HUES48 (cell line): ENCODE results near the gene ZIC2.
"Not testable (repeated sequence)": the region's sequence is repeated elsewhere in the genome, so short reads cannot be mapped to it uniquely, and the experiment has no call there.

Experiments
- H3K27ac ChIP-seq: one replicate; pipeline ENCODE4 v1.7.0; 2013; ENCODE audit warnings: low read depth, low read length, inconsistent platforms
- H3K27me3 ChIP-seq: 2 replicates; pipeline ENCODE4 v1.6.1; 2013; ENCODE audit warnings: mild to moderate bottlenecking, low read length; ENCODE audit not compliant: control insufficient read depth, insufficient read depth
- H3K36me3 ChIP-seq: 2 replicates; pipeline ENCODE4 v1.6.1; 2013; ENCODE audit warnings: low read length; ENCODE audit not compliant: control insufficient read depth, insufficient read depth
- H3K4me1 ChIP-seq: 2 replicates; pipeline ENCODE4 v1.6.1; 2013; ENCODE audit warnings: mild to moderate bottlenecking, low read length; ENCODE audit not compliant: control insufficient read depth, insufficient read depth
- H3K4me3 ChIP-seq: 2 replicates; pipeline ENCODE4 v1.5.1; 2013; ENCODE audit warnings: mild to moderate bottlenecking, low read depth, low read length
- H3K9ac ChIP-seq: 2 replicates; pipeline ENCODE4 v1.6.1; 2013; ENCODE audit warnings: mild to moderate bottlenecking, low read depth, low read length, moderate library complexity
- H3K9me3 ChIP-seq: 2 replicates; pipeline ENCODE4 v1.6.1; 2013; ENCODE audit warnings: low read length; ENCODE audit not compliant: control insufficient read depth, insufficient read depth

Gene ZIC2

GRCh38 chr13:99981735-99982035 lies at the start of gene ZIC2:
Gene ZIC2 (plus strand): TSS chr13:99981784. CDS start chr13:99982065, 281 bp downstream.
- Histone ChIP-seq H3K9ac (peak within 1 kb of the TSS; percentile 89), H3K36me3 (peaks cover 36% of the 10 kb centered on the region), H3K27ac (peak within 1 kb of the TSS; percentile 98), H3K9me3 (no peaks in the 10 kb centered on the region), H3K4me1 (peaks cover 32% of the 10 kb centered on the region), H3K27me3 (peaks cover 61% of the 10 kb centered on the region), H3K4me3 (peak within 1 kb of the TSS; percentile 88)

- H3K27ac ChIP-seq, result no peak overlapping the region
- H3K36me3 ChIP-seq, result no peaks in the 10 kb centered on the region
- no peak overlapping the region for H3K9ac ChIP-seq
- no peaks in the 10 kb centered on the region for H3K27me3 ChIP-seq
- H3K9me3 ChIP-seq, result no peaks in the 10 kb centered on the region
- H3K4me3 ChIP-seq, result no peak overlapping the region
- peaks cover 3% of the 10 kb centered on the region; the same call in 1 of the 2 replicates for H3K4me1 ChIP-seq
Observed at GRCh38 chr13:99932912-99933311, 48.7 kb upstream of the ZIC2 start.

- Histone ChIP-seq H3K27me3 (no peaks in the 10 kb centered on the region), H3K4me1 (no peaks in the 10 kb centered on the region), H3K9me3 (no peaks in the 10 kb centered on the region), H3K9ac (no peak overlapping the region), H3K4me3 (no peak overlapping the region), H3K36me3 (no peaks in the 10 kb centered on the region), H3K27ac (no peak overlapping the region)
Observed at GRCh38 chr13:99935772-99936171, 45.8 kb upstream of the ZIC2 start.

- Histone ChIP-seq H3K27ac (no peak overlapping the region), H3K9ac (no peak overlapping the region), H3K27me3 (no peaks in the 10 kb centered on the region), H3K9me3 (no peaks in the 10 kb centered on the region), H3K4me3 (no peak overlapping the region), H3K4me1 (no peaks in the 10 kb centered on the region), H3K36me3 (no peaks in the 10 kb centered on the region)
Observed at GRCh38 chr13:99938635-99939034, 42.9 kb upstream of the ZIC2 start.

- Histone ChIP-seq H3K27me3 (no peaks in the 10 kb centered on the region), H3K4me1 (no peaks in the 10 kb centered on the region), H3K4me3 (no peak overlapping the region), H3K9ac (no peak overlapping the region), H3K27ac (no peak overlapping the region), H3K9me3 (no peaks in the 10 kb centered on the region), H3K36me3 (no peaks in the 10 kb centered on the region)
Observed at GRCh38 chr13:99941086-99941485, 40.5 kb upstream of the ZIC2 start.

- Histone ChIP-seq H3K9me3 (no peaks in the 10 kb centered on the region), H3K36me3 (no peaks in the 10 kb centered on the region), H3K4me3 (no peak overlapping the region), H3K4me1 (no peaks in the 10 kb centered on the region), H3K27ac (no peak overlapping the region), H3K9ac (no peak overlapping the region), H3K27me3 (no peaks in the 10 kb centered on the region)
Observed at GRCh38 chr13:99941911-99942310, 39.7 kb upstream of the ZIC2 start.

DNA sequence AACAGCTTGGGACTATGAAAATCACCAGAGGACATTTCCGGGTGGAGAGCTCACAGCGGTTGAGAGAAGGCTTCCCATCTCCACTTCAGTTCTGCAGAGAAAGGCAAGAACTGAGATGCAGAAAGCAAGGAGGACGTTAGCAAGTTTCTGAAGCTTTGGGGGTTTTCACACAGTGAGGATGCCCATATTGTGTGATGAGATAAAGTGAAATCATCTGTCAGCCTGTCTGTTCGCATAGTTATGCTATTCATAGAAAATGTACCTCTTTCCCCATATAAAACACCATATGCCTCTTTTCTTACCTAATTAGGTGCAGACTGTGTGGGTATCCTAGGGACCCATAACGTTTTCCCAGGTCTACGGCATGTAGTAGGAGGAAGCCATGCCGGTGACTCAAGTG lies 37.5 kb upstream of the ZIC2 start:
- no peaks in the 10 kb centered on the region for H3K36me3 ChIP-seq
- no peaks in the 10 kb centered on the region for H3K27me3 ChIP-seq
- no peaks in the 10 kb centered on the region for H3K4me1 ChIP-seq
- H3K9me3 ChIP-seq, result no peaks in the 10 kb centered on the region
- H3K9ac ChIP-seq, result no peak overlapping the region
- H3K27ac ChIP-seq, result no peak overlapping the region
- H3K4me3 ChIP-seq, result no peak overlapping the region

- Histone ChIP-seq H3K4me3 (no peak overlapping the region), H3K27ac (no peak overlapping the region), H3K4me1 (peaks cover 5% of the 10 kb centered on the region), H3K27me3 (no peaks in the 10 kb centered on the region), H3K9ac (no peak overlapping the region), H3K9me3 (no peaks in the 10 kb centered on the region), H3K36me3 (no peaks in the 10 kb centered on the region)
Observed at GRCh38 chr13:99944606-99945005, 37.0 kb upstream of the ZIC2 start.

DNA sequence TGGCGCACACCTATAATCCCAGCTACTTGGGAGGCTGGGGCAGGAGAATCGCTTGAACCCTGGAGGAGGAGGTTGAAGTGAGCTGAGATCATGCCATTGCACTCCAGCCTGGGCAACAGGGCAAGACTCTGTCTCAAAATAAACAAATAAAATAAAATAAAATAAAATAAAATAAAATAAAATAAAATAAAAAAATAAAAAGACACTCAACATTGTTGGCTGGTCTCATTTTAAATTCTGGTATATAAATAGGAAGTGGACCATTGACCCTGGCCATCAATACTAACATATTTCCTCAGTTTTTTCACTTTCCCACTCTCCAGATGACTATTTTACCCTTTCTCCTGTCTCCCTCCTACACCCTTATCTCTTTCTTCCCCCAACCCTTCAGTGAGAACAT lies 36.1 kb upstream of the ZIC2 start:
- H3K27ac ChIP-seq, H3K9ac ChIP-seq, H3K9me3 ChIP-seq, H3K36me3 ChIP-seq, H3K27me3 ChIP-seq, H3K4me3 ChIP-seq: not testable (repeated sequence)
- peaks cover 13% of the 10 kb centered on the region for H3K4me1 ChIP-seq

DNA sequence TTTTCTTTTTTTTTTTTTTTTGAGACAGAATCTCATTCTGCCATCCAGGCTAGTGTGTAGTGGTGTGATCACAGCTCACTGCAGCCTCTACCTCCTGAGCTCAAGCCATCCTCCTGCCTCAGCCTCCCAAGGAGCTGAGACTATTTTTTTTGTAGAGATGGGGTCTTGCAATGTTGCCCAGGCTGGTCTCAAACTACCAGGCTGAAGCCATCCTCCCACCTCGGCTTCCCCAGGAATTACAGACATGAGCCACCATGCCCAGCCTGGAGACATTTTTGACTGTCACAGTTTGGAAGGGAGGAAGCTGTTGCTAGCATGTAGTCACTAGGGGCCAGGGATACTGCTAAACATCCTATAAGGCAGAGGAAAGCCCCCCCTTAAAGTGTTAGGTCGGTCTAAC lies 33.9 kb upstream of the ZIC2 start:
- no peak overlapping the region for H3K9ac ChIP-seq
- no peak overlapping the region for H3K4me3 ChIP-seq
- peaks cover 13% of the 10 kb centered on the region for H3K4me1 ChIP-seq
- H3K27ac ChIP-seq, result no peak overlapping the region
- H3K36me3 ChIP-seq, result no peaks in the 10 kb centered on the region
- H3K9me3 ChIP-seq, result no peaks in the 10 kb centered on the region
- no peaks in the 10 kb centered on the region; the same call in 1 of the 2 replicates for H3K27me3 ChIP-seq

GRCh38 chr13:99948411-99948810 lies 33.2 kb upstream of the ZIC2 start:
- Histone ChIP-seq H3K27me3 (peaks cover 7% of the 10 kb centered on the region), H3K9ac (no peak overlapping the region), H3K27ac (no peak overlapping the region), H3K36me3 (no peaks in the 10 kb centered on the region), H3K4me3 (no peak overlapping the region), H3K9me3 (no peaks in the 10 kb centered on the region), H3K4me1 (peaks cover 16% of the 10 kb centered on the region)
